Measurements from ENCODE around the gene ZNF207.
"Not testable (repeated sequence)": the region's sequence is repeated elsewhere in the genome, so short reads cannot be mapped to it uniquely, and the experiment has no call there.

ZNF207 gene

GRCh38 chr17:32349854-32350665 lies at the start of gene ZNF207:
TSS of gene ZNF207 (plus strand) at chr17:32350157. CDS start at chr17:32350286, 129 bp downstream.
- peak; percentile 93 for DNase-seq

DNA sequence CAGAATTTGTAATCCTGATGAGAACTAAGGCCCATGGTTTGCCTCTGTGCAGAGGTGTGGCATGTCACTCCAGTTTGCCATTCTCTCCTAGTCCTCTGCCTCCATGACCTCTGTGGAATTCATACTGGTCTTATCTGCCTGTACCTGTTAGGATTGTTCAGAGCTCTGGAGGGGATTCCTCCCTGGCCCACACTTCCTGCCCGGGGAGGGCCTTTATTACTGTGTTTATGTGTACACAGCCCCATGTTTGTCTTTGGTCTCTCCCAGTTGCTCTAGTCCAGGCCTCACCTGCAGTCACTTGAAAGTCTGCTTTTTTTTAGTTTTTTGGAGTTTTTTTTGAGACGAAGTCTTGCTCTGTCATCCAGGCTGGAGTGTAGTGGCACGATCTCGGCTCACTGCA lies 47.9 kb upstream of the ZNF207 start:
- DNase-seq: no peak

- DNase-seq: no peak
Observed at GRCh38 chr17:32302860-32303649, 46.9 kb upstream of the ZNF207 start.

DNA sequence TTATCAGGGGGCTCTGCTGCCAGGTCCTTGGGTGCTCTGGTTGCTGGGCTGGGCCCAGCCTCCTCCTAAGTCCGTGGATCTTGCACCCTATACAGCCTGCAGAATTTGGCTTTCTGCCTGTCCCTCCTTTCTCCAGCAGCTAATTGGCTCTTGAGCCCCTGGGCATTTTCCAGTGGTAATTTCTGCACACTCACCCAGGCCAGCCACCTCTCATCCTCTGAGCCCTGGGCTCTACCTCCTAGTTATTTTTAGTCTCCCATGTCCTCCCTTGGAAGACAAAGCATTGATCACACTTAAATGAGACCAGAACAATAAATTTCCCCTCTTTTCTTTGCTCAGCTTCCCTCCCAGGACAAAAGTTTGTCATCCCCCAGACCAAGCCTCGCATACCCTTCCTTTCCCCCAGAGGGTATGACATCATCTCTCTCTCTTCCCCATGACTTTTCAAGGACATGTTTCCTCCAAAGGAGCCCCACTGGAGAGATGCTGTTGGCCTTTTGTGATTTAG lies 46.1 kb upstream of the ZNF207 start:
- no peak for DNase-seq

DNA sequence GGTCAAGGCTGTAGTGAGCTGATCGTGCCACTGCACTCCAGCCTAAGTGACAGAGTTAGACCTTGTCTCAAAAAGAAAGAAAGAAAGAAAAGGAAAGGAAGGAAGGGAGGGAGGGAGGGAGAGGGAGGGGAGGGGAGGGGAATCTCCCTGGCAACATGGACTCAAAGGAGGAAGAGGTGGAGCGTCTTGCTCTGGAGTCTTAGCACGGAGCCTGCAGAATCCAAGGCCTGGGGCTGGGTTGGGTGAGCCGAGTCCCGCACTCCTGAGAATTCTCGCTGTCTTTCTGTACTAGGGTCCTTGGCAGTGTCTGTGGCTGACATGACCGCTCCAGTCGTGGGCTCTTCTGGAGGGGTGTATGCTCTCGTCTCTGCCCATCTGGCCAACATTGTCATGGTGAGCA lies 44.9 kb upstream of the ZNF207 start:
- DNase-seq: no peak

GRCh38 chr17:32307658-32308057 lies 42.3 kb upstream of the ZNF207 start:
- DNase-seq: no peak

DNA sequence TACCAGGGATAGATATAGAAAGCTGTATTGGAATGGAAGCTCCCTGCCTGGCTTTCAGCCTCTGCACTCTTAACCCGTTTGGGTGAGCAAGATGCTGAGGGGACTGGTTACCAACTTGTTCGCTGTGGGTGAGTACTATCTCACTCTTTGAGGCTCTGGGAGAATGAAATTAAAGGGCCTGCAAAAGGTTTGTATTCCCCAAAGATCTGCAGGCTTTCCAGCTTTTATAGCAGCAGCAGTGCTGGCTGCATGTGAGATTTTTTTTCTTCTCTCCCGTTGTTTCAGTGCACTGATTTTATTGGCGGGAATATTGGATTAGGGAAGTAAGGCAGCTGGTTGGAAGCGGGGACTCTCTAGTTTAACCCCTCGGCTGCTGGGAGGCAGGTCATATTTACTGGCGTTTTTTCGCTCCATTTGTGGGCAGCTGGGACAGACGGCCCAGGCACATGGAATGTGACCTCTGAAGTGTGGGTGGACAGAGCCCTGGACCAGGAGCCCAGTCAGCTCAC lies 38.9 kb upstream of the ZNF207 start:
- DNase-seq: no peak

DNA sequence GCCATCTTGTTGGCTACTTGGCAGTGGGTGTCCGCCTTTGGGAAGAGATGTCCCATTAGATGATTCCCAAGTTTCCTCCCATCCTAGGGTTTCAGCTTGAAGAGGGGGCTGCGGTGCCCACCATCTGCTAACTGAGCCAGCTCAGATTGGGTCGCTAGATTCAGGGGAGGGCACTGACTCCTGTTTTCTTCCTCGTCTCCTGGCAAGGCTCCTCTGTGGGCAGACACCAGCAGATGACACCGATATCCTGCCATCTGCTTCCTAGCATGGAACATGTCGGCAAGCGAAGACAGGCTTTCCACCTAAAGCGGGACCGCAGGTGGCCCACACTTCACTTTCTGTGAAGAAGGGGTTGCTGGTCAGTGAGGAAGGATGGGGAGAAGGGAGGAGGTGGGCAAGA lies 35.3 kb upstream of the ZNF207 start:
- no peak for DNase-seq

DNA sequence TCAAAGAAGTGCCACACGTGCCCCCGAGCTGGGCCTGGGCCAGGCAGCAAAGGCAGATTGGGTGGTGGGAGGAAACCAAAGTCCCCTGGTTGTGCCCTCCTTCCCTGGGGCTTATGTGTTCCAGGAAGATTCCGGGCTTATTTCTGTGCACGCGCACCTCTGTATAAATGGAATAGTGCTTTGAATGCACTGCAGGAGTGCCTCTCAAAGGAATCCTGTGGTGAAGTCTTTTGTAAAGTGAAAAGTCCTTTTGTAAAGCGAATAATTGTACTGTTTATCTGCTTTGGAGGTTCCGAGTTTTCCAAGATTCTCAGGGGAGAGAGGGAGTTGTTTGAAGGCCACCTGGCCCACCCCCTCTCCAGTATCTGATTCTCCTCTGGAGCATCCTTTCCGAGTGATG lies 34.8 kb upstream of the ZNF207 start:
- no peak for DNase-seq

GRCh38 chr17:32316653-32317052 lies 33.3 kb upstream of the ZNF207 start:
- DNase-seq: not testable (repeated sequence)

DNA sequence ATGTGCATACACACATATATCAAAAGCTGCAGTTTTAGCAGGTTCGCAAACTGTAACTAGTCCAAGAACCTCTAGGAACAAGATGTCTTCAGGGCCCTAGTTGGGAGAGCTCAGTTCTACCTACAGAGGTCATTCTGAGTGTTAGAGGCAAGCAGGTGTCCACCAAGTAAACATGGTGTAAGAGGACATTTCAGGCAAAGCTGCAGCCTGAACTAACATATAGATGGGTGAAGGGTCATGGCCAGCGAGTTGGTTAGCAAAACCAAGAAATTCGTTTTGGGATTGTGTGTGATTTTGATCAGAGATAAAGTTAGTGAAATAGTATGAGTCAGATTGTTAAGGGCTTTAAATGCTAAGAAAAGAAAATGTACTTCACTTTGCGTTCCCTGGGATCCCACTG lies 32.6 kb upstream of the ZNF207 start:
- DNase-seq: no peak

DNA sequence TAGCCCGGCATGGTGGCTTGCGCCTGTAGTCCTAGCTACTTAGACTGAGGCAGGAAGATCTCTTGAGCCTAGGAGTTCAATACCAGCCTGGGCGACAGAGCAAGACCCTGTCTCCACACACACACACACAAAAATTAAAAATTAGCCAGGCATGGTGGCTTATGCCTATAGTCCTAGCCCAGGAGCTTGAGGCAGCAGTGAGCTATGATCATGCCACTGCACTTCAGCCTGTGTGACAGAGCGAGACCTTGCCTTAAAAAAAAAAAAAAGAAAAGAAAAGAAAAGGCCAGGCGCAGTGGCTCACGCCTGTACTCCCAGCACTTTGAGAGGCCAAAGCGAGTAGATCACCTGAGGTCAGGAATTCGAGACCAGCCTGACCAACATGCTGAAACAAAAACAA lies 31.9 kb upstream of the ZNF207 start:
- no peak for DNase-seq

- peak; percentile 61 for DNase-seq
Observed at GRCh38 chr17:32319548-32319905, 30.4 kb upstream of the ZNF207 start.

- not testable (repeated sequence) for DNase-seq
Observed at GRCh38 chr17:32320080-32320479, 29.9 kb upstream of the ZNF207 start.

DNA sequence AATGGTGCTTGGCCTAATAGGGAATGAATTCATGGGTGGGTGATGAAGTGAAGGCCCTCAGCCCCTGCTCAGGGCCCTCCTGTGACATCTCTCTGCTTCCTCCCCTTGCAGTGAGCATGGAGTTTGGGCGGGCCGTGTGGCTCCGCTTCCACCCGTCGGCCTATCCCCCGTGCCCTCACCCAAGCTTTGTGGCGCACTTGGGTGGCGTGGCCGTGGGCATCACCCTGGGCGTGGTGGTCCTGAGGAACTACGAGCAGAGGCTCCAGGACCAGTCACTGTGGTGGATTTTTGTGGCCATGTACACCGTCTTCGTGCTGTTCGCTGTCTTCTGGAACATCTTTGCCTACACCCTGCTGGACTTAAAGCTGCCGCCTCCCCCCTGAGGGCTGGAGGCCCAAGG lies 29.1 kb upstream of the ZNF207 start:
- DNase-seq: no peak

DNA sequence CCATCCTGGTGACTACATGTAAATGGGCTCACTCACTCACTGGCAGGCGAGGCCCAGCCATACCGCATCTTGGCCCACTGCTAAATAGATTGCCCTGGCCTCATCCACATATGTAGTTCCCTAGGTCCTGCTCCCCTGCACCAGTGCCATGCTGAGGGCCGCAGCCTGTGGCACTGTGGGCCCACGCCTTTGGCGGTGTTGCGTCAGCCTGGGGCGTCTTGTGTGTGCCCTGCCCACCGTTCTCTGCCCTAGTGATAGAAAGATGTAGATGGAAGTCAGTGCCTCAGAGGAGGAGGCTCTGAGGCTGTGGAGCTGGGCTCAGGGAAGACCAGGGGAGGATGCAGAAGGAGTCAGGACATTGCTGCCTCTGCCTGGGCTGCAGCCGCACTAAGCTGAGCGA lies 26.9 kb upstream of the ZNF207 start:
- DNase-seq: no peak

DNA sequence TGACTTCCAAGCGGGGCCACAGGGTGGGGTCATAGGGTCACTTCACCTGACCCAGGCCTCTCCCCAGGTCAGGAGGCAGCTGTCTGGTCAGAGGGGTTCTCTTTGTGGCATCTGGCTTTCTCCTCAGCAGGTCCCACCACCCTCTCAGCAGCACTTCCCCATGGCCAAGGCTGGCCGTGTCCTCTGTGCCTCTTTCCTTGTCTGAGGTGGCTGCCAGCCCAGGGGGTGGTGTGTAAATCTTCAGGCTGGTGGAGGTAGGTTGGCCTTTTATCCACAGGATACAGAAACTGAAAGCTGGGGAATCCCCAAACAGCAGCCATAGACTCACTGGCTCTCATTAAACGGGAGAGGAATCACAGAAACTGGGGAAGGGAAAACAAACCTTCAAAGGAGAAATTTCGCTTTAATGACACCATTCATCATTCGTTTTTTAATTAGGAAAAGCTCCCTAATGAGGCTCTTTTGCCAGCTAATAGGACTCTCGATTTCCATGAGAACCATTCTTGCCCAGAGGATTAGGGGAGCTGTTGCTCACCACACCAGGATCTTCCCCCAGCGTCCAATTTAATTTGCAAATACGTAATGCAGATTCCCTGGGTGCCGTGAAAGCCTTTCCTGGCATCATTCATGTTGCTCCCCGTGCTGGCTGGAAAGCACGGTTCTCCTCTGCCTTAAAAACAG lies 26.0 kb upstream of the ZNF207 start:
- DNase-seq: no peak

DNA sequence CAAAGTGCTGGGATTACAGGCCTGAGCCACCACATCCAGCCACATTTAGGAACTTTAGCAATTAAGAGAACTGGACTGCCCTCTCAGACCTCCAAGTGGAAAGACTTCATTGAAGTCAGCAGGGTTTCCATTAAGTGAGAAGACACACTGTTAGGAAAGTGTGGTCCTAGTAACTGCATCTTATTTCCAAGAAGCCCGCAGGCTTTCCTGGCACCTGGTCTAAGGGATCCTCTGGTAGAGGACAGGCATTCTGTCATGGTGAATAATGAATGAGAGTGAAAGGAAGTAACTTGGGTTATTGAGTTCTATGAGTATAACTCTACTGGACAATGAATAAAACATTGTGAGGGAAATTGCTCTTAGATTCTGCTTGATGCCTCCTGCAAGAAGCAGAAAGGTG lies 22.0 kb upstream of the ZNF207 start:
- DNase-seq: no peak

DNA sequence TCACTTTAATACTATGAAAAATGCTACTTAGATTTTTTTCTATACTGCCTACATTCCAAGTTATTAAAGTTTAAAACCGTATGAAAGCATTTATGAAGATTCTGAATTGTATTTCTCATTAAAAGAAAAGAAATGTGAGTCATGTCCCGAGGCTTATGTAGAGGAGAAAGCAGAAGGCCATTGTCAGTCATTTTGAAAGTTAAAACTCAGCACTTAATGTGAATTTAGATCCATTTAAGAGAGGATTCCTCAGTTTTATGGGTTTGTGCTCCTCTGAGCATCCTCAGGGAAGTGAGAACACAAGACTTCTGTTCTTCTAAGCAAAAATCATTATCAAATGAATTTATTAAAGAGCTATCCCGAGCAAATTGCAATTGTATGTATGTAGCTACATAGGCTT lies 19.8 kb upstream of the ZNF207 start:
- DNase-seq: no peak

DNA sequence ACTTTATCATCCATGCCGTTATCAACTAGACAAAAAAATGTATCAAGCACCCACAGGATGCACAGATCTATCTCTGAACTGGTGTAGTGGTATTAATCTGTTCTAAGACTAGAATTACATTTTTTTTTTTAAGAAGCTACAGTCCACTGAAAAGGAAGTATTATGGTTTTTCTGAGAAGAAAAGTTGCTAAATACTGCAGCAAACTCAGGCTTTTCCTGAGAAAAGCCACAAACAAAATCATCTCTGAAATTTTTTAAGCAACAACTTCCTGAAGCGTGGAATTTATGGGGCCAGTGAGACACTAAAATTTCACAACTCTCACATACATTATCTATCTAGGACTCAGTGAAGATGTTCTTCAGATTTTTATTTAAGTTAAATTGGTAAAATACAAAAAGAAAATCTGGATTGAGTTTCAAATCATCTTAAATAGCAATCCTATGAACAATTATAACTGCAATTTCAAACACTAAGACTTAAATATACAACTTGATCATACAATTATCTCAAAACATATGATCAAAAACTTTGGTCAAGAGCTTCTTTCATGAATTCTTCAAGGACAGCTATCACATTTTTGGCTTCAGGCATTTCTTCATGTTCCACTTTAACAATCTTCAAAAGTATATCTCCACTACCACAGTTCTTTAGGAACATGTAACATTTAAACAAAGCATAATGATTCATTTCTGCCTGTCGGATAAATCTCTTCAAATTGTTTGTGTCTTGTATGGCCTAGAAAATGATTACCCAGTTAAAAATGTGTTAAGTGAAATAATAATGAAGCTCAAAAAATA lies 18.5 kb upstream of the ZNF207 start:
- no peak for DNase-seq

- no peak for DNase-seq
Observed at GRCh38 chr17:32333187-32333586, 16.8 kb upstream of the ZNF207 start.

- no peak for DNase-seq
Observed at GRCh38 chr17:32335046-32335445, 14.9 kb upstream of the ZNF207 start.

DNA sequence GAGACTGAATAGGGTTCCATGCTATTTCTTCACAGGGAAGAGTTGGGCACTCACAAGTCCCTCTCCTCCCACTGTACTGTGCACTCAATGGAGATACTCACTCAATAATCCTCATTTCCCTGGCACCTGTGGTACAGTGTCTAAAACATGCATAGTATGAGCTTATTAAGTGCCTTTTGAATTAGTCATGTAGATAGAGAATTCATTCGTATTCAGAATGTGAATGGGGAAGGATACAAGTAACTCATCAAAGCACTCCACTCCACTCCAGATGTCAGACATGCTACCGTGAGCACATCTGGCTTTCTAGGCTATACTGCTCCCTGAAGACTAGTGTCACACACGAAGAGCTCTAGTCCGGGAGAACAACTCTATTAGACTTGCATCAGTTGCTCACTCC lies 14.3 kb upstream of the ZNF207 start:
- no peak for DNase-seq
